Stimulated activated CD4-positive, alpha-beta T cell treated with anti-CD3 and anti-CD28 coated beads, Interleukin-4, amount 100 ng/mL, for 1 hour (primary cell): ENCODE measurements around the gene AP5M1.
"Not testable (repeated sequence)": the region's sequence is repeated elsewhere in the genome, so short reads cannot be mapped to it uniquely, and the experiment has no call there.

Experiments
- DNase-seq: peaks from one replicate; pipeline ENCODE4 v3.0.0-alpha.2; 2020

The AP5M1 gene

DNA sequence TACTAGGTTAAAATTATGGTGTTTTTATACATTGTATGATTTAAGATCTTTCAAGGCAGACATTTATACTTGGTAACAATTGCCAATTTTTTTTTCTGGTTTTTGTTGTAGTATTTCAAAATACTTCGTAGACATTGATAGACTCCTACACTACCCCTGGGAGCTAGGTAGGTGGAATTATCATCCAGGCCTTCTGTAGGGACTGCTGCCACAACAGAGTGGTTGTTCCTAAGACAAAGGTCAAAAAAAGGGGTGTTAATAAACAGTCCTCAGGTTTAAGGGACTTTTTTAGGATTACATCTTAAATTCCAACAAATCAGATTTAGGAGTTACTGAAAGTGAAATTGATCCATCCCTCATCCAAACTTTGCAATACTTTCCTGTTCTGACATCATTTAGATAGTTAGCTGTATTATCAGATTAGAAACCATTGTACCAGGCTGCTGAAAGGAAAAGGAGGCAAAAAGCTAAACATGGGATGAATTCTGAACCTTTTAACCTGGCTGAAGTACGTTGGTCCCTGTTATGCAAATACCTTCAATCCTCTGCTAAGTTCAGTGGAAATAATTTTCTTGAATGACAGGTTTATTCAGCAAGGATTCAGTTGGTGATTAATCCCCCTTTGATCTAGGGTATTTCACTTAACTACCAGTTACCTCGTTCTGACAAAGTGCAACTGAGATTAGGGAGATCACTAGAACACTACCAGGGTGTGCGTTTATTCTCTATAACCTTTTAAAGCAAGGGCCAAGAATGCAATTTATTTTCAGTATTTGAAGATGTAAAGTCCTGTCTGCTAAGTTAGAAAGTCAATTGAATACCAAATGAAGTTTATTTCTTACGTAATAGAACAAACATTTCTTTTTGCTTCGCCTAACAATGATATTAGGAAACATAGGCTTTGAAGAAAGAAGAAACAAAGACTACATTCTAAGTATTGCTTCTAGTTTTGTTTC is 23.2 kb downstream of the AP5M1 start:
- DNase-seq = no peak

DNA sequence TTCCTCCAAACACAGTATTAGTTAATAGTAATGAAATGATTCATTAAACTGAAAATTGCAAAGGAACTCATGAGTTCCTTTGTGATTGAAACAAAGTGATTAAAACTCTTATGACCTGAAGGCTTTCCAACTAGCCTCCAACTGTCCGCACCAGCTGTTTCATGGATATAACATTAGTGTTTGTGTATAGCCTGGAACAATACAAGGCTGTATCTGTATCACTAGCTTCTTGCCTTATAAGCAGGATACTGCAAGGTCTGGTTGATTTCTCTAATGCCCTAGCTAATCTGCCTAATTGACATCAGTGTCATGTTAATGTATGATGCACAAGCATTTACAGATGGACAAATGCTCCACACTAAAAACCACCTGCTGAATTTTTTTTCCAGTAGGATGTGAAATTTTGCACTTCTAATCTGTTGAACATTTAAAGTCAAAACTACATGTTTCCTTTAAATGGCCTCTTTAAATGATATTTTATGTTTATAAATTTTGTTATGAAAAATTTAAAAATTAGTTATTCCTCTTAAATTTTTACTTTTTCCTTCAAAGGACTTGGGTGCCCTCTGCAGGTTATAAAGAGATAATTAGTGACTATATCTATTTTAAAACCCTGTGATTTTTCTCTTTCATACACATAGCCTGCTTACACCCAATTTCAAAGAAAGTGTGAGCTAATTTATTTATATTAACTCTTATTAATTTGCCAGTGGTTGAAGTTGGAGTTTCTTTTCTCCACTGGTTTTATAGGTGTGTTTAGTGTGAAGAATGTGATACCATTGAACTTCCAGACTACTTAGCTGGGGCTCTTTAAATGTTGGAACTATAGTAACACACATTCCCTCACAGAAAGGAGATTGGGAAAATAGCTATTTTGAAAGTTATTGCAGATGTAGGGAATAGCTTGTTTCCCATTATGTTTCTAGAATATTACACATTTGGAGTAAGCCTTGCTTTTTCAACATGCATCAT is 25.4 kb downstream of the AP5M1 start:
- no peak for DNase-seq

DNA sequence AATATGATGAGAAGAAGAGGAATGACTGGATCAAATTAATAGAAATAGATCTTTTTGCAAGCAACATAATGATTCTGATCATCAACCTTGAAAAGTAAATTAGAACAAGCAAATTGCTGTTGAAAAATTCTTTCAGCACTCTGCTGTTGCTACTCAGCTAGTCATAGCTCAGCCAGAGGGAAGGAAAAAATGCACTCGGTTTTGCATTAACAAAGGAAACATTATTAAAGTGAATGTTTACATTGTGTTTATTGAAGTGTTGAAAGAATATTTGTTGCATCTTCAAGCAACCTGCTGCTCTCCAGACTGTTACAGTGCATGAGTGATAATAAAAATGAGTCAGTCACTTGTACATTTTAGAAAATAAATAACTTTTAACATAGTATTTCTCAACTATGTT is 26.5 kb downstream of the AP5M1 start:
- DNase-seq = no peak

DNA sequence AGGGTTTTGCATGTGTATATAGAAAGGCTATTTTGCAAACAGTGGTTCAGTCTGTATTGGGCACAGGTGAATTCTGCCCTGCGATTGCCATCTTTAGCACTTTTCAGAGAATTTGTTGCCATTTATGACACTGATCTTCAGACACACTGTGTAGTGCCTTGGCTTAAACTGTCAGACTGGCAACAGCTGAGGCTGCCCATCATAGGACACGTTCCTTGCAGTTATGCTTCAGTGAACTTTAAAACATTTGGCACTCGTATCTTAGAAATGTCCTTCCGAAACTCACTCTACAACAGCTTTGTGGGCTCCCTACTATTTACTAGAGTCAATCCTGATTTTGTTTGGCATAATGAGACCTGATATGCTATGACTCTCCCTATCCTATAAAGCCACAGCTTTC is 29.1 kb downstream of the AP5M1 start:
- no peak for DNase-seq

DNA sequence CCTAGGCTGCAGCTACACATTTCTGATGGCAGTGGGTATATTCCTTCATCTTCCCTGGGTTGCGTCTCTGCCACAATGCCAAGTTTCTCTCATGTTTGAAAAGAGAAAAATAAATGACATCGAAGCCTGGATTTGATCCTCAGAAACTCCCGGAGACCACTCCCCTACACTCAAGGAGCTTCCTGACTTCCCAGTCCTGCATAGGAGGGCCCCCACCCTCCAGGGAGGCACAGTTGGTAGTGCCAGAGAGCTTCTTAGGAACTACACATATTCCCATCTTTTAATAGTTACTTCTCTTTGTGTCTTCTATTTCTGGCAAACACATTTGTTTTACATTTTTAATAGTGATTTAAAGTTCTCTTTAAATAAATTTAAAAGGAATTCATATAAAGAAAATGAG is 30.7 kb downstream of the AP5M1 start:
- no peak for DNase-seq

DNA sequence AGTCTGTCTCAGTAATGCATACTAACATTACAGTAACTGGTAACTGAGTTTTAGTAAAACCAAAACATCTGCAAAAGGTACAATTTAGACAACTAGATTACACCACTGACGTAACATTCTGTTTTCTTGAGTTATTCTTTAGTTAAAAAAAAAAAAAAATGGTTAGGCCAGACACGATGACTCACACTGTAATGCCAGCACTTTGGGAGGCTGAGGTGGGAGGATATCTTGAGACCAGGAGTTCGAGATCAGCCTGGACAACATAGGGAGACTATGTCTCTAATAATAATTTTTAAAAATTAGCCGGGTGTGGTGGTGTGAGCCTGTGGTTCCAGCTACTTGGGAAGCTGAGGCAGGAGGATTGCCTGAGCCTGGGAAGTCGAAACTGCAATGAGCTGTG is 34.1 kb downstream of the AP5M1 start:
- no peak for DNase-seq

DNA sequence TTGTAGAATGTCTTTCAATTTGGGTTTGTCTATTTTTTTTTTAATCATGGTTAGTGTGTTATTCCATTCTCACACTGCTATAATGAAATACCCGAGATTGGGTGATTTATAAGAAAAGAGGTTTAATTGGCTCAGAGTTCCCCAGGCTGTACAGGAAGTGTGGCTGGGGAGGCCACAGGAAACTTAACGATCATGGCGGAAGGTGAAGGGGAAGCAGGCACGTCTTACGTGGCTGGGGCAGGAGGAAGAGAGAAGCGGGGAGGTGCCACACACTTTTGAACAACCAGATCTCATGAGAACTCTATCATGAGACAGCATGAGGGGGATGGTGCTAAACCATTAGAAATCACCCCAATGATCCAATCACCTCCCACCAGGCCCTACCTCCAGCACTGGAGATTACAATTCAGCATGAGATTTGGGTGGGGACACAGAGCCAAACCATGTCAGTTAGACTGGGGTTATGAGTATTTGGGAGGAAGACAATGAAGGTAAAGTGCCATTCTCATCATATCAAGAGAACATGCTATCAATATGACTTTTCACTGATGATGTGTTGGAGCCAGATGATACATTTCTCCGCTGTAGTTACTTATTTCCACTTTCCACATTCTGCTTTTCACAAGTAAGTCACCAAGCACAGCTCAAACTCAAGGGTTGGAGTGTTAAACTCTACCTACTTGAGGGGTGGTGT is 45.8 kb downstream of the AP5M1 start:
- DNase-seq = no peak

DNA sequence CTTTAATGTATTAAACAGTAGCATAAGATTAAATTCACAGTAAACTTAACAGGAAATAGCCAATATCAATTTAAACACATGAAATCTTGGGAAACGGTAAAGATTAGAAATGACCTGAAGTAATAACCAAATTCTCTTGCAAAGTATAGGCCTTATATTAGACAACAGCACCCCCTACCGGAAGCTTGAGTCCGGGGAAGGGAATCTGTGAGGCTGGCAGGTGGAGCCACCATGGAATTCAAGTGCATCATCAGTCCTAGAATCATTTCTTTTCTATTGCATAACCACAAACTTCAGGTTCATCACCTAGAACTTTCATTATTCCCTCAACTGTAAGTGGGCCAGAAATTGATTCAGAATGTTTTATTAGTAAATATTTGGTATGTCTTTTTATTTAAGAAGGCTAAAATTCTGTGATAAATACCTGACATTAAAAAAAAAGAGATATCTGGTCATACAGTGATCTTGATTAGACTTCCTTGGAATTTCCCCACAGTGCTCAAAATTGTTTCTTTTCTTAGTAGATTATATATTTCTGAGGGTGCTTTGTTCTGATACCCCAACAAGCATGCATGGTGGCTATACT is 48.6 kb downstream of the AP5M1 start:
- DNase-seq = peak; percentile 60

DNA sequence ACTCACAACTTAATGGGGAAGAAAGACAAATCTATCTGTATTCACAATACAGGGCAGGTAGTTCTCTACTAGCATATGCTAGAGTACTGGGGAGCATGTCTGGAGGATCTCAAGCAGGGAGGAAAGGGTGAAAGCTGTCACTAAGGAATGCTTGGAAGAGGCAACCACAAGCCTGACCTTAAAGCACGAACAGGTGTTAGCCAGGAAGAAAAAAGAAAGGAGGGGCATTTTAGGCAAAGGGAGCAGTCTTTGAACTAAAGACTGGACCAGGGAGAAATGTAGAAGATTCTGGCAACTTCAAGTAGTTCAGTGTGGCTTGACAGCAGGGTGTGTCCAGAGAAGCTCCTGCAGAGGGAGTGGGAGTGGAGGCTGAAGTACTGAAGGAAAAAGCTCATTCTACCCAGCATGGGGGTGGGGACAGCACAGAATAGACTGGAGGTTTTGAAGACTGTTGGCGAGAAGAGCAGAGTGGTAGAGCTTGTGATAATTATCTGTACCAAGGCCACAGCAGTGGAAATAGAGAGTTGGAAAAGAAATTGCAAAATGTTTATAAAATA is 50.9 kb downstream of the AP5M1 start:
- no peak for DNase-seq

DNA sequence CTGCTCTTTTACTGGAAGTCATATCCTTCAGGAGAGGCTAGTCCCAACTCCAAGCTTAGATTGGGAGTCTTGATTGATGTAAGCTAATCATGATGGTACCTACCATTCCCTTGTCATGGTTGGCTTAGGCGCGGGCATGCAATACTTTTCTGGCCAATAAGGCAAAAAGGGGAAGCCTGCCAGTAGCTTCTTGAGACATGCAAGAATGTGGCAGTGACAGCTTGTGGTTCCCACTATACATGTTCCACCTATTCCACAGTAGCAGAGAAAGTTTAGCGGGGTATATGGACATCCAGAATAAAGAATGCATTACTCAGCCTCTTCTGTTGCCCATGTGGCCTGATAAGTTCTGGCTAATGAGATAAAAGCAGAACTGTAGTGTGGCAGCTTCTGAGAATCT is 55.0 kb downstream of the AP5M1 start:
- DNase-seq = no peak

DNA sequence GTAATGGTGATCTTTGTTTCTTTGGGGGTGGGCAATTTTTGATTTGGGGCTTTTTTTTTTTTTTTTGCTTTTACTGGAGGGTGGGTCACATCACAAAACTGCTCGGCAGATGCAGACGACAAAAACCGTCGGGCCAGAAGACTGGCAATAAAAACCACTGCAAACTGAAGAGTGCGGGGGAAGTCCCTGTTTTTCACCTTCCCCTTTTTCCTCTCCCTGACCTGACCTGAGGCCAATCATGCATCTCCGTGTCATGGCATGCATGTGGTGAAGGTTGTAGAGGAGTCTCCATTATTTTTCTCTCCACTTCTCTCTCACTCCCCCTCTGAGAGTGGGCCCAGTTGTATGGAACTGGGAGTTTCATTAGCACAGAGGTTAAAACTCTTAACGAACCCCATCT is 57.5 kb downstream of the AP5M1 start:
- no peak for DNase-seq

DNA sequence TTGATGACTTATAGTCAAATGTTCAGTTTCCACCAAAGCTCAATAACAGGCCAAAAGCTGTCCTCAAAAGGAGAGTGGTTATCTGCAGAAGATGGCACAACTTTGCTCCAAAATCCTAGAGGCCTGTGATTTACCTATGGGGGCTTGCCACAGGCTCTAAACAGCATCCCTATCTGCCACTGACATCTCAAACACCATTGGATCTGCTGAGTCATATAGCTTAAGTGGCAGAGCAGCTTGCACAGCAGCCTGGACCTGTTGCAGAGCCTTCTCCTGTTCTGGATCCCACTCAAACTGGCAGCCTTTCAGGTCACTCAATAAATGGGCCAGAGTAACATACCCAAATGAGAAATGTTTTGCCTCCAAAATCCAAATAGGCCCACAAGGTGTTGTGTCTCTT is 61.1 kb downstream of the AP5M1 start:
- no peak for DNase-seq

DNA sequence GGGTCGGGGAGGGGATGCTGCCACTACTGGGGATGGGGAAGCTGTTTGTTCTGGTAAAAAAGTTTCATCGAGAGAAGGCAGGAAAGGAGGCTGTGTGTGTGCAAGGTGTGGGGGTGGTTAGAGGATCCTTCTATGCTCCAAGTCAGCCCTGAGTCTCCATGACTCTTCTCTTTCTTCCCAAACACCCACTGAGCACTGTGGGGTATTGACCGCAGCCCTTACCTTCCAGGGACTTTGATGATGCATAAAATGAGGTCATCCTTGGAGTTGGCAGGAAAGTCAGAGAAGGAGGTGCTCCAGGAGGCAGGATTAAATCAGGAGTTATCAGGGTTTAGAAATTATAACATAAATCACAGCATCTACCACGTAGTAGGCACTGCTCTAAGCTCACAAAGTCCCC is 63.7 kb downstream of the AP5M1 start:
- DNase-seq = not testable (repeated sequence)

DNA sequence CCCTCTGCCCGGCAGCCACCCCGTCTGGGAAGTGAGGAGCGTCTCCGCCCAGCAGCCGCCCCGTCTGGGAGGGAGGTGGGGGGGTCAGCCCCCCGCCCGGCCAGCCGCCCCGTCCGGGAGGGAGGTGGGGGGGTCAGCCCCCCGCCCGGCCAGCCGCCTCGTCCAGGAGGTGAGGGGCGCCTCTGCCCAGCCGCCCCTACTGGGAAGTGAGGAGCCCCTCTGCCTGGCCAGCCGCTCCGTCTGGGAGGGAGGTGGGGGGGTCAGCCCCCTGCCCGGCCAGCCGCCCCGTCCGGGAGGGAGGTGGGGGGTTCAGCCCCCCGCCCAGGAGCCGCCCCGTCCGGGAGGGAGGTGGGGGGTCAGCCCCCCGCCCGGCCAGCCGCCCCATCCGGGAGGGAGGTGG is 65.0 kb downstream of the AP5M1 start:
- DNase-seq = not testable (repeated sequence)

DNA sequence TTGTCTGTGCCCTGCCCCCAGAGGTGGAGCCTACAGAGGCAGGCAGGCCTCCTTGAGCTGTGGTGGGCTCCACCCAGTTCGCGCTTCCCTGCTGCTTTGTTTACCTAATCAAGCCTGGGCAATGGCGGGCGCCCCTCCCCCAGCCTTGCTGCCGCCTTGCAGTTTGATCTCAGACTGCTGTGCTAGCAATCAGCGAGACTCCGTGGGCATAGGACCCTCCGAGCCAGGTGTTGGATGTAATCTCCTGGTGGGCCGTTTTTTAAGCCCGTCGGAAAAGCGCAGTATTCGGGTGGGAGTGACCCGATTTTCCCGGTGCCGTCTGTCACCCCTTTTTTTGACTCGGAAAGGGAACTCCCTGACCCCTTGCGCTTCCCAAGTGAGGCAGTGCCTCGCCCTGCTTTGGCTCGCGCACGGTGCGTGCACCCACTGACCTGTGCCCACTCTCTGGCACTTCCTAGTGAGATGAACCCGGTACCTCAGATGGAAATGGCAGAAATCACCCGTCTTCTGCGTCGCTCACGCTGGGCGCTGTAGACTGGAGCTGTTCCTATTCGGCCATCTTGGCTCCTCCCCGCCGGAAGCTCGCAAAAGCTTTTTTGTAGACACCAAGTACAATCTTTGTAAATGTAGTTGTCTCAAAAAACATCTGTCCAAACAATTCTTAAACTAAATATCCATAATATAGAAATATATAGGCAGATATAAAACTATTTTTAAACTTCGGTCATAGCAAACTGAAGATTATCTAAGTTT is 75.0 kb downstream of the AP5M1 start:
- not testable (repeated sequence) for DNase-seq

DNA sequence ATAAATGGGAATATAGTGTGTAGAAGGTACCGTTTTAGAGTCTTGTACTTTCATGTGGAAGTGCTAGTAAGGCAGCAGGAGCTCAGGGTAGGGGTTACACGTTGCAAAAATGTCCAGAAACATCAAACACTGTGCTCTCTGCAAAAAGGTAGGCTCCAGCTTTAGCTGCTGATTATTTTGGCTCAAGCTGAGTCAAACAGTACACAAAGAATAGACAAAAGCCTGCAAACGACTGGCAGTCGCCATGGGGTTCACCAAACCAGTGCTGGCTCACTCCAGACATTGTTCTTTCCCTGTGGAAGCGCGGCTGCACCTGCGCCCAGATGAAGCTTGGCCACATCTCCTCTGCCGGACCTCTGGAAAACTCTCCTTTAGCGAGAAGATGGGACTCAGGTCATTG is 76.3 kb downstream of the AP5M1 start:
- DNase-seq = no peak

DNA sequence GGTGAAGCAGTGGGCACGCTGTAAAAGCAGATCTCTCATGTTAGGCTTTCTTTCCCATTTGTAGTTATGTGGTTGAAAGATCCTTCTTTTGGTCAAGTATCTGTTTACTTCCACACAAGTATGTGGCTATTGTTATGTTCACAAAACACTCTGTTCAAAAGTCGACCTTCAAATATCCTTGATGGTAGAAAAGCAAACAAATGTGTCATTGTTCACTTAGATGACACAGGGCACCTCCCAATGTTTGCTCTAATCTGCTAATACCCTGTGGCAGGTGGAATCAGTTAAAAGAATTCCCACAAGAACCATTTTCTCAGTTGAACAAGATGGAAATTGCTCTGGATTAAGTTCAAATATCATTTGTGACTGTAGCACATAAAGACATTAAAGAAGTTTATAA is 78.0 kb downstream of the AP5M1 start:
- no peak for DNase-seq
